Skeletal muscle satellite cell (primary cell): ENCODE measurements around the gene SLC44A3.
A peak's percentile ranks its signal among the peaks of the same experiment; 100 is the strongest.
"Not testable (repeated sequence)": the region's sequence is repeated elsewhere in the genome, so short reads cannot be mapped to it uniquely, and the experiment has no call there.

Experiments used
- H3K27me3 ChIP-seq: 2 replicates; pipeline ENCODE4 v1.7.0; 2013; ENCODE audit warnings: low read length; ENCODE audit not compliant: control insufficient read depth, insufficient read depth
- H3K36me3 ChIP-seq: 2 replicates; pipeline ENCODE4 v1.7.0; 2013; ENCODE audit warnings: mild to moderate bottlenecking, control low read depth, low read length; ENCODE audit not compliant: insufficient read depth
- H3K4me1 ChIP-seq: 2 replicates; pipeline ENCODE4 v1.7.0; 2013; ENCODE audit warnings: low read length; ENCODE audit not compliant: control insufficient read depth, insufficient read depth
- H3K4me2 ChIP-seq: 2 replicates; pipeline ENCODE4 v1.7.0; 2013; ENCODE audit warnings: mild to moderate bottlenecking, low read length
- H3K4me3 ChIP-seq: 2 replicates; pipeline ENCODE4 v1.7.0; 2013; ENCODE audit warnings: low read length
- H3K9ac ChIP-seq: 2 replicates; pipeline ENCODE4 v1.7.0; 2013; ENCODE audit warnings: mild to moderate bottlenecking, low read depth, low read length, moderate library complexity
- H3K9me3 ChIP-seq: replicated peaks from 2 replicates; pipeline ENCODE4 v1.7.0; 2013; ENCODE audit warnings: mild to moderate bottlenecking, control low read depth, low read length

Gene SLC44A3

DNA sequence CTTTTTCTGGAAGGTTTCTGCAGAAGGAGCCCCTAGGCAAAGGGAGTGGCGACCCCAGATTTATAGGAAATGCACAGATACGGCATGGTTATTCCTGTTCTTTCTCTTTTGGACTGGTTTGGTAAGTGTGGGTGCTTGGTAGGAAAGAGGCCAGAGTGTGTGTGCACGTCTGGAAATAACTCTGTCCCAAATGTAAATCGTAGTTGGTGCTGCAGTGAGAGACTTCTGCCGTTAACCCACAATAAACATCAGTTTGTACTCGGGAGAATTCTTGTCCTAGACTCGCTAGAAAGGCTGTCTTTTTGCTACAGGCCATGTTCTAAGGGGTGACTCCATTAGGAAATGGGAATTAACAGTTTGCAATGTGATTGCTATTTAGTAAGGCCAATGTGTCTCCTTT lies 779 bp downstream of the SLC44A3 start:
- peaks cover 56% of the 10 kb centered on the region for H3K27me3 ChIP-seq
- no peaks in the 10 kb centered on the region for H3K36me3 ChIP-seq
- H3K9me3 ChIP-seq: no peaks in the 10 kb centered on the region
- no peak overlapping the region for H3K9ac ChIP-seq
- no peak overlapping the region for H3K4me3 ChIP-seq
- H3K4me2 ChIP-seq: peak overlapping the region; percentile 99
- H3K4me1 ChIP-seq: peaks cover 8% of the 10 kb centered on the region

DNA sequence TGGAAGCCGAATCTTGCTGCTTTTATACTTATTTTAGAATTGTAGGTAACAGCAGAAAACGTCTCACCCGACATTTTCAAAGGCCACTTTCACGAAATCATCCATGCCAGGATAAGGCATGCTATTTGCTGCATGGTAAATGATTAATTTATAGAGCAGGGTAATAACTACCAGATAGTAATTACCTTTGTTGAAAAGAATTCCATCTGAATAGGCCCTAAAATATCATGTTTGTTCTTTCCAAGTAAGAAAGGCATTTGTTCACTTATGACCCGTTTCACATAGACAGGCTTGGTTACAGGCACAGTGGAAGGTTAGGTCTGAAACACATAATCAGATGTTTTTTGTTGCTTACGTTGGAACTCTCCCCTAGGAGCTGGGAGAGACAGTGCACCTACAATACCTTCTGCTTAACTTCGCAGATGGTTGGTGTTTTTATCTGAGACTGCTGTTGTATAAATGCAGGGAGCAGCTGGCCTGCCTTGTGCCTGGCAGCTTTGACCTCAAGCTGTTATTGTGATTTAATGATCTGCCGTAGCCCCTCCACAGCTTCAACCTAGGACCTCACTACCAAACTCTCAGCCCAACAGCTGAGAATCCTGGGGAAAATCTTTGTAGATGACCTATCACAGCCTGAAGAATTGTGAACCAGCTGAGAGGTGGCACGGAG lies 1.6 kb downstream of the SLC44A3 start:
- H3K27me3 ChIP-seq: peaks cover 56% of the 10 kb centered on the region
- H3K9ac ChIP-seq: no peak overlapping the region

DNA sequence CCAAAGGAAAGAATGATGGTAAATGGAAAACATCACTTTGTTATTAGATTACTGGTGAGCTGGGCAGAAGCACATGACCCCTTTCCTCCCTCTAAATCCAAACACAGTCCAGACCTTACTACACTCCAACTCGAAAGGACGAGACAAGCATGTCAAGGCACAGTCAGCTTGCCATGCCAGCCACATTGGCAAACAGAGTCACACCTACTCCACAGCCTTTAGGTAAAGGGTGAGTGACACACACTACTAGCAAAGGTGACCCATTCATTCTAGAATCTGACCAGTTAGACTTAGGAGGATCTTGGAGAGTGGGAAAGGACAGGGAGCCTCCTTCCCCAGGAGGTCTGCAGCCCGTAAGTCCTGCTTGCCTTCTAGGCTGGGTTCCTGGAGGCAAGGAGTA lies 3.0 kb downstream of the SLC44A3 start:
- peaks cover 61% of the 10 kb centered on the region for H3K27me3 ChIP-seq

More for the DNA sequence above, 1.6 kb downstream of the SLC44A3 start:
- H3K4me1 ChIP-seq: peaks cover 8% of the 10 kb centered on the region
- H3K9me3 ChIP-seq: no peaks in the 10 kb centered on the region
- no peaks in the 10 kb centered on the region for H3K36me3 ChIP-seq
- no peak overlapping the region for H3K4me3 ChIP-seq
- H3K4me2 ChIP-seq: no peak overlapping the region

DNA sequence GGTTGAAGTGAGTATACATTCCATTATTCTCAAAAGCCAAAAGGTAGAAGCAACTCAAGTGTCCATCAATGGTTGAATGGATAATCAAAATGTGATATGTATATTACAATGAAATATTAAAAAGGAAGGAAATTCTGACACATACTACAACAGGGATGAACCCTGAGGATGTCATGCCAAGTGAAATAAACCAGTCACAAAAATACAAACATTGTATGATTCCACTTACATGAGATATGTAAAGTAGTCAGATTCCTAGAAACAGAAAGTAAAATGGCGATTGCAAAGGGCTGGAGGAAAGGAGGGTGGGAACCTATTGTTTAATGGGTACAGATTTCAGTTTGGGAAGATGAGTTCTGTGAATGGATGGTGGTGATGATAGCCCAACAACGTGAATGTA lies 5.8 kb downstream of the SLC44A3 start:
- Histone ChIP-seq H3K4me2 (no peak overlapping the region), H3K4me1 (peaks cover under 1% of the 10 kb centered on the region), H3K9me3 (no peaks in the 10 kb centered on the region), H3K27me3 (peaks cover 46% of the 10 kb centered on the region), H3K9ac (no peak overlapping the region), H3K36me3 (no peaks in the 10 kb centered on the region), H3K4me3 (no peak overlapping the region)

More for the DNA sequence above, 3.0 kb downstream of the SLC44A3 start:
- no peak overlapping the region for H3K9ac ChIP-seq
- H3K4me3 ChIP-seq: no peak overlapping the region
- no peak overlapping the region for H3K4me2 ChIP-seq
- H3K4me1 ChIP-seq: peaks cover 8% of the 10 kb centered on the region
- no peaks in the 10 kb centered on the region for H3K36me3 ChIP-seq
- H3K9me3 ChIP-seq: no peaks in the 10 kb centered on the region

DNA sequence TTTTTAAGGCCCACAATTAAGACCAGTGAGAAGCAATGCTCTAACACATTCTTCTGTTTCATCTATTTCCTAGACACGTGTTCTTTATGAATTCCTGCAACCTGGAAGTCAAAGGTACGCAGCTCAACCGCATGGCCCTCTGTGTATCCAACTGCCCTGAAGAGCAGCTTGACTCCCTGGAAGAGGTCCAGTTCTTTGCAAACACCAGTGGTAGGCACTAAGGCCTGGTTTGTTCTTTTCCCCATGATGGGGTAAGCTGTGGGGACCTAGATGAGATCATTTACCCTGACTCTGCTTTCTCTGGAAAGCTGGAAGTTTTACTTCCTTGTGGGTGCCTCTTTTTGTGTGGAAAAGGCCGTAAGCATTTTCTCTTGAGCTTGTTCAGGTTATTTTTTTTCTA lies 7.3 kb downstream of the SLC44A3 start:
- Histone ChIP-seq H3K36me3 (no peaks in the 10 kb centered on the region), H3K9me3 (no peaks in the 10 kb centered on the region), H3K4me1 (no peaks in the 10 kb centered on the region), H3K27me3 (peaks cover 31% of the 10 kb centered on the region), H3K4me2 (no peak overlapping the region), H3K4me3 (no peak overlapping the region), H3K9ac (no peak overlapping the region)

DNA sequence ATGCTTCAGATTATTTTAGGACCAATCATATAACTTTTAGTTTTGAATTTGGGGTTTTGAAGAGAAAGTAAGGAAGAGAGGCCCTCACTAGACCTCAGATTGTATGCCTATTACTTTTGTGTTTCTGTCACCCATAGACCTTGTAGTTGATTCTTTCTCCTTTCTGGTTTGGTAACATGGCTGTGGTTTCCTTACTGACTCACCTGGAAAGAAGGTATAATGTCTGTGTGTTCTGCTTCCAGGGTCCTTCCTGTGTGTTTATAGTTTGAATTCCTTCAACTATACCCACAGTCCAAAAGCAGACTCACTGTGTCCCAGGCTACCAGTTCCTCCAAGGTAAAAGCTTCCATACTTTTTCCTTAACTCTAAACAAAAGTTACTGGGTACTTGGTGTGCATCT lies 8.1 kb downstream of the SLC44A3 start:
- Histone ChIP-seq H3K36me3 (no peaks in the 10 kb centered on the region), H3K4me2 (no peak overlapping the region), H3K9ac (no peak overlapping the region), H3K27me3 (peaks cover 23% of the 10 kb centered on the region), H3K4me3 (no peak overlapping the region), H3K4me1 (no peaks in the 10 kb centered on the region), H3K9me3 (no peaks in the 10 kb centered on the region)

DNA sequence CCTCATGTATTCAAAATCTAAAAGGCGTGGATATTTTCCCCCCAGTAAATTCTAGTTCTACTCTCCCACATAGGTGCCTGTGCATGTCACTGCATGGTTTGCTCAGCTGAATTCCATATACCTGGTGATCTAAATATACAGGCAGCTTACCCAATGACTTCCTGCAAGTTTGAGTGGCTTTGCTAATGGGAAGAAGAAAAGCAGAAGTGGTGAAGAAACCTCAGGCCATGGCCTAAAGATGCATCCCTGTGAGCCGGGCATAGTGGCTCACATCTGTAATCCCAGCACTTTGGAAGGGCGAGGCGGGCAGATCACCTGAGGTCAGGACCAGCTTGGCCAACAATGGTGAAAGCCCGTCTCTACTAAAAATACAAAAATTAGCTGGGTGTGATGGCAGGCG lies 11.5 kb downstream of the SLC44A3 start:
- Histone ChIP-seq H3K4me1 (no peaks in the 10 kb centered on the region), H3K9me3 (no peaks in the 10 kb centered on the region), H3K27me3 (peaks cover 11% of the 10 kb centered on the region), H3K4me3 (no peak overlapping the region), H3K36me3 (no peaks in the 10 kb centered on the region), H3K9ac (no peak overlapping the region), H3K4me2 (no peak overlapping the region)

DNA sequence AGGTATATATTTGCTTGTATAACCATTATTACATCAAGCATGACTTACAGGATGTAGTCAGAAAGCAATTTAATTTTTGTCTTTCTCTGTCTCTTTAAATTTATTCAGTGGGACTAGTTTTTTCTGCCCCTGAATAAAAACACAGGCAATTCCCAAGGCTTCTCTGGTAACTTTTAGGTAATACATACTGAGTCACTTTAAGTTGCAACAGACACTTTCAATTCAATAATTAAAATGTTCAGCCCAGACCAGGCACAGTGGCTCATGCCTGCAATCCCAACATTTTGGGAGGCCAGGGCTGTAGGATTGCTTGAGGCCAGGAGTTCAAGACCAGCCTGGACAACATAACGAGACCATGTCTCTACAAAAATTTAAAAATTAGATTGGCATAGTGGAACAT lies 12.3 kb downstream of the SLC44A3 start:
- H3K9me3 ChIP-seq: no peaks in the 10 kb centered on the region

DNA sequence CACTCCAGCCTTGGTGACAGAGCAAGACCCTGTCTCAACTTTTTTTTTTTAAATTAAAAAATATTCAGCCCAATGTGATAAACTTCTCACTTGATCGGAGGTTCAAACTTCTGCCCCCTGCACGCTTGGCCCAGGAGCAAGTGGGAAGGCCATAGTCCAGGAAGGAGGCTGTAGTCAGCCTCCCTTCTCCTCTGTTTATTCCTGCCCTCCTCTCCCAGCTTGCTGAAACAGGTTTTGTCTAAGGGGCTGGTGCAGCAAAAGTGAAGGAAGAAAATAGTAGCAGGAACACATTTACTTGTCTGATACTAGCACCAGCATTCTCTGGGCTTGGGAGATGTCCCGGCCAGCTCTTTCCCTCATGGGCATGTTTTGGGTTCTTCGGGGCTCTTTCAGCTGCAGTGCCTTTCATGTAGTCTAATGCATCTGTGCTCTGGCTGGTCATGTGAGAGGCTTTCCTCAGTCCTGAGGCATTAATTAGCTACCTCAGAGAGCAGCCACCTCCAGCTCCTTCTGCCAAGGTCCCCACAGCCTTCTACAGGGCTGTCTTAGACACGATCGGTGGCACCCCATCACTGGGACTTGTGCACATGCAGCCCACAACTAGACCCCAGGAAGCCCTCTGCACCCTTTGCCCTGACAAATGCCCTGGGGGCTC lies 12.9 kb downstream of the SLC44A3 start:
- Histone ChIP-seq H3K9ac (no peak overlapping the region), H3K4me2 (no peak overlapping the region), H3K4me1 (no peaks in the 10 kb centered on the region), H3K4me3 (no peak overlapping the region), H3K27me3 (peaks cover 6% of the 10 kb centered on the region), H3K9me3 (no peaks in the 10 kb centered on the region), H3K36me3 (no peaks in the 10 kb centered on the region)

More for the DNA sequence above, 12.3 kb downstream of the SLC44A3 start:
- no peaks in the 10 kb centered on the region for H3K4me1 ChIP-seq
- peaks cover 7% of the 10 kb centered on the region for H3K27me3 ChIP-seq
- H3K4me3 ChIP-seq: no peak overlapping the region
- H3K4me2 ChIP-seq: no peak overlapping the region
- no peaks in the 10 kb centered on the region for H3K36me3 ChIP-seq
- H3K9ac ChIP-seq: no peak overlapping the region

DNA sequence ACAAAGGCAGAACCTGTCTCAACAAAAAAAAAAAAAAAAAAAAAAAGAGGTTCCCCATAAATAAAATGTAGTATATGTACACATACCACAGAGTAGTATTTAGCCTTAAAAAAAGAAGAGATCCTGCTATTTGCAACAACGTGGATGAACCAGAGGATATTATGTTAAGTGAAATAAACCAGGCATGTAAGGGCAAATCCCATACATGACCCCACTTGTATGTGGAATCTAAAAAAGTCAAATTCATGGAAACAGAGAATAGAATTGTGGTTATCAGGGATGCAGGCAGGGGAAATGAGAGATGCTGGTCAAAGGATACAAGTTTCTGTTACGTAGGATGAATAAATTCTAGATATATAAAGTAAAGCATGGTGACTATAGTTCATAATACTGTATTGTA lies 16.7 kb downstream of the SLC44A3 start:
- Histone ChIP-seq H3K9me3 (no peaks in the 10 kb centered on the region), H3K9ac (no peak overlapping the region), H3K36me3 (no peaks in the 10 kb centered on the region), H3K4me1 (no peaks in the 10 kb centered on the region), H3K4me3 (no peak overlapping the region), H3K4me2 (no peak overlapping the region), H3K27me3 (peaks cover 6% of the 10 kb centered on the region)

DNA sequence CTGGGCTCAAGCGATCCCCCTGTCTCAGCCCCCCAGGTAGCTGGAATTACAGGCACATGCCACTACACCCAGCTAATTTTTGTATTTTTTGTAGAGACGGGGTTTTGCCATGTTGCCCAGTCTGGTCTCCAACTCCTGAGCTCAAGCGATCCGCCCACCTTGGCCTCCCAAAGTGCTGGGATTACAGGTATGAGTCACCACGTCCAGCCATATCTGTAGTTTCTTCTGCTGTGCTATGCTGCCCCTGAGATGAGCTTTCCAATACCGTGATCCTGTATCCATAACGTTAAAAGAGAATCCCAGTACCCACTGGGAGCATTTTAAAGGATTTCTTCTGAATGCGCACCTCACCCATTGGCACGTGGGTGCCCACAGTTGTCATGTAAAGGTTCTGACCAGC lies 20.2 kb downstream of the SLC44A3 start:
- H3K27me3 ChIP-seq: peaks cover 20% of the 10 kb centered on the region
- not testable (repeated sequence) for H3K4me1 ChIP-seq, H3K36me3 ChIP-seq, H3K9me3 ChIP-seq, H3K4me2 ChIP-seq, H3K4me3 ChIP-seq, H3K9ac ChIP-seq

DNA sequence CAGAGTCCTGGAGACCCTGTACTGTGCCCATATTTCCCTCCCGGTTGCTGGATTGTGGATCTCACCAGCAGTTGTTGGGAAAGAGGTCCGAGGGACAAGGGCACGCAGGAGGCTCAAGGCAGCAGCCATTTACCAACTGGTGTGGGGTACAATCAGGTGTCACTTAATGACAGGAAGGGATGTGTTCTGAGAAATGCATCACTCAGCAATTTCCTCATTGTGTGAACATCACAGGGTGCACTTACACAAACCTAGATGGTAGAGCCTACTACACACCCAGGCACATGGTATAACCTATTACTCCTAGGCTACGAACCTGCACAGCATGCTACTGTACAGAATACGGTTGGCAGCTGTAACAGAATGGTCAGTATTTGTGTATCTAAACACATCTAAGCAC lies 20.7 kb downstream of the SLC44A3 start:
- Histone ChIP-seq H3K4me3 (no peak overlapping the region), H3K36me3 (no peaks in the 10 kb centered on the region), H3K9ac (no peak overlapping the region), H3K4me2 (no peak overlapping the region), H3K9me3 (no peaks in the 10 kb centered on the region), H3K27me3 (peaks cover 17% of the 10 kb centered on the region), H3K4me1 (no peaks in the 10 kb centered on the region)
